Vagina (tissue), 2 donors: ENCODE measurements around the gene LRRC4C. TPM values are rescaled to one million over a fixed set of nuclear protein-coding genes. Genes with fewer than 3 reads are reported as not detected.

Experiments
- DNase-seq, 2 donors: peaks; one replicate each; pipeline ENCODE4 v3.0.0-alpha.2; 2017; ENCODE audit errors: extremely low spot score in 2 of 2
- H3K27ac ChIP-seq: fragments of 200-600 bp; sonication (generic); one replicate; pipeline ENCODE4 v1.5.1; 2019
- H3K27me3 ChIP-seq: fragments of 200-600 bp; sonication (generic); one replicate; pipeline ENCODE4 v1.5.1; 2019
- H3K36me3 ChIP-seq, 2 donors: fragments of 200-600 bp; sonication (generic); one replicate each; pipeline ENCODE4 v1.5.1; 2017 to 2019
- H3K4me1 ChIP-seq: fragments of 200-600 bp; sonication (generic); one replicate; pipeline ENCODE4 v1.5.1; 2019
- H3K4me3 ChIP-seq, 2 donors: fragments of 200-600 bp; sonication (generic); 1 replicate in 1 of 2; 2 replicates in 1 of 2; pipeline ENCODE4 v1.5.1; 2016 to 2019
- H3K9me3 ChIP-seq: fragments of 200-600 bp; sonication (generic); one replicate; pipeline ENCODE4 v1.5.1; 2019
- POLR2A ChIP-seq, 2 donors: fragments of 450-650 bp; IDR thresholded peaks; one replicate each; pipeline ENCODE4 v1.6.1; 2017; ENCODE audit warnings: antibody characterized with exemption in 2 of 2, mild to moderate bottlenecking in 2 of 2, moderate library complexity in 2 of 2
- POLR2AphosphoS5 ChIP-seq, 2 donors: sonication (generic); formaldehyde crosslinking; IDR thresholded peaks; one replicate each; pipeline ENCODE4 v1.9.0; 2017; ENCODE audit warnings: antibody characterized with exemption in 2 of 2, mild to moderate bottlenecking in 2 of 2, low read depth in 1 of 2; ENCODE audit not compliant: insufficient read depth in 1 of 2
- intact Hi-C: fragments of 100-400 bp; cut with DNase I; formaldehyde crosslinking; loops from one replicate; pipeline ENCODE4 v1.15.1; 2023
- total RNA-seq: library from RNA; depleted of rRNA; stranded (reverse); fragments of >200 nt; gene quantifications from one replicate; pipeline ENCODE4 v1.2.3, GENCODE V29; 2016
- TF ChIP-seq, protein P1 (sequence below), 3 experiments: fragments of 450-650 bp in 2 of 3; fragments of 200-600 bp in 1 of 3; sonication (generic) in 1 of 3; IDR thresholded peaks; one replicate each; pipeline ENCODE4 v1.5.1; 2017 to 2019; ENCODE audit warnings: antibody characterized with exemption in 3 of 3, mild to moderate bottlenecking in 2 of 3, moderate library complexity in 2 of 3

The LRRC4C gene
- total RNA-seq, 1 donor from 2014 or later, result 5.6 TPM

DNA sequence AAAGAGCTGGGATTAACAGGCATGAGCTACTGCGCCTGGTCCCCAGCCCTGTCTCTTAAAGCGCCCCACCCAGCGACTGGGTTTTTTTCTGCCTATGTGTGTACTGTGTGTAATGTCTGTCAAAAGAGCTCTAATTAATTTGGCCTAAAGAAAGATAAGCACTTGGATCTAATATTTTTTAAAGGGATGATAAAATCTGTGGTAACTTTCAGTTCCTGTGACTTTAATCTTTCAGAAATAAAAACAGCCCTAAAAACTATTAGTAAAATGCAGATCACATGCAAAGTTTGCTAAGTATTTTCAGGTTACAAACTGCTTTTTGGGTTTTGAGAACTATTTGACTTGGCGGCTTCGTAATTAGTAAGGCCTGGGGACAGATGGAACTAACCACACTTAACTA is 1358.7 kb downstream of the LRRC4C start:
- DNase-seq, result no peak
- intact Hi-C loops, result no loop called here

DNA sequence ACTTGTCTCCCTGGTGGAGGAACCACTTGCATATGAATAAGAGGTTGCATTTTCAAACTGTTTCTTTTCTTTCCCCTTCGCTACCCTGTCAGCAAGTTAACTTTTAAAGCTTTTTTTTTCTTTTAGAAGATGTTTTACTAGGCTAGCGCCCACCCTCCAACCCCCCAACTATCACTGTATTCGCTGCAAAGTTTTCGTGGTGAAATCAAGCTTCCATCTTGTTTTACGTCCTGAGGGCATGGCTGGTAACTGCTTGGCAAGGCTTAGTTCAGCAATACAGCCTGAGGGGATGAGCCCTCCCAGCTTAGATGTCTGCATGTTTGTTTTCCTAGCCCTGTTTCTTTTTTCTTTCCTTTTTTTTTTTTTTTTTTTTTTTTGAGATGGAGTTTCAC is 1359.3 kb downstream of the LRRC4C start:
- Histone ChIP-seq H3K4me1 (no peaks in the 10 kb centered on the region), H3K9me3 (no peaks in the 10 kb centered on the region), H3K36me3 (no peaks in the 10 kb centered on the region), H3K4me3 (no peak overlapping the region), H3K27me3 (no peaks in the 10 kb centered on the region), H3K27ac (no peak overlapping the region)
- intact Hi-C loops, result no loop called here
- no peak for DNase-seq
- TF ChIP-seq POLR2AphosphoS5 (IDR thresholded peaks at IDR 0.05; ENCODE audit: insufficient read depth in 1 of 2, low read depth in 1 of 2) (no peak), POLR2A (IDR thresholded peaks at IDR 0.05) (no peak)
- TF ChIP-seq, protein P1, sequence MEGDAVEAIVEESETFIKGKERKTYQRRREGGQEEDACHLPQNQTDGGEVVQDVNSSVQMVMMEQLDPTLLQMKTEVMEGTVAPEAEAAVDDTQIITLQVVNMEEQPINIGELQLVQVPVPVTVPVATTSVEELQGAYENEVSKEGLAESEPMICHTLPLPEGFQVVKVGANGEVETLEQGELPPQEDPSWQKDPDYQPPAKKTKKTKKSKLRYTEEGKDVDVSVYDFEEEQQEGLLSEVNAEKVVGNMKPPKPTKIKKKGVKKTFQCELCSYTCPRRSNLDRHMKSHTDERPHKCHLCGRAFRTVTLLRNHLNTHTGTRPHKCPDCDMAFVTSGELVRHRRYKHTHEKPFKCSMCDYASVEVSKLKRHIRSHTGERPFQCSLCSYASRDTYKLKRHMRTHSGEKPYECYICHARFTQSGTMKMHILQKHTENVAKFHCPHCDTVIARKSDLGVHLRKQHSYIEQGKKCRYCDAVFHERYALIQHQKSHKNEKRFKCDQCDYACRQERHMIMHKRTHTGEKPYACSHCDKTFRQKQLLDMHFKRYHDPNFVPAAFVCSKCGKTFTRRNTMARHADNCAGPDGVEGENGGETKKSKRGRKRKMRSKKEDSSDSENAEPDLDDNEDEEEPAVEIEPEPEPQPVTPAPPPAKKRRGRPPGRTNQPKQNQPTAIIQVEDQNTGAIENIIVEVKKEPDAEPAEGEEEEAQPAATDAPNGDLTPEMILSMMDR (IDR thresholded peaks at IDR 0.05), result no peak

More for the DNA sequence above, 1358.7 kb downstream of the LRRC4C start:
- Histone ChIP-seq H3K27ac (no peak overlapping the region), H3K4me3 (no peak overlapping the region), H3K9me3 (no peaks in the 10 kb centered on the region), H3K36me3 (no peaks in the 10 kb centered on the region), H3K27me3 (no peaks in the 10 kb centered on the region), H3K4me1 (no peaks in the 10 kb centered on the region)
- TF ChIP-seq POLR2A (IDR thresholded peaks at IDR 0.05), result no peak
- TF ChIP-seq POLR2AphosphoS5 (IDR thresholded peaks at IDR 0.05; ENCODE audit: insufficient read depth in 1 of 2, low read depth in 1 of 2), result no peak
- TF ChIP-seq, protein P1 (IDR thresholded peaks at IDR 0.05), result no peak

DNA sequence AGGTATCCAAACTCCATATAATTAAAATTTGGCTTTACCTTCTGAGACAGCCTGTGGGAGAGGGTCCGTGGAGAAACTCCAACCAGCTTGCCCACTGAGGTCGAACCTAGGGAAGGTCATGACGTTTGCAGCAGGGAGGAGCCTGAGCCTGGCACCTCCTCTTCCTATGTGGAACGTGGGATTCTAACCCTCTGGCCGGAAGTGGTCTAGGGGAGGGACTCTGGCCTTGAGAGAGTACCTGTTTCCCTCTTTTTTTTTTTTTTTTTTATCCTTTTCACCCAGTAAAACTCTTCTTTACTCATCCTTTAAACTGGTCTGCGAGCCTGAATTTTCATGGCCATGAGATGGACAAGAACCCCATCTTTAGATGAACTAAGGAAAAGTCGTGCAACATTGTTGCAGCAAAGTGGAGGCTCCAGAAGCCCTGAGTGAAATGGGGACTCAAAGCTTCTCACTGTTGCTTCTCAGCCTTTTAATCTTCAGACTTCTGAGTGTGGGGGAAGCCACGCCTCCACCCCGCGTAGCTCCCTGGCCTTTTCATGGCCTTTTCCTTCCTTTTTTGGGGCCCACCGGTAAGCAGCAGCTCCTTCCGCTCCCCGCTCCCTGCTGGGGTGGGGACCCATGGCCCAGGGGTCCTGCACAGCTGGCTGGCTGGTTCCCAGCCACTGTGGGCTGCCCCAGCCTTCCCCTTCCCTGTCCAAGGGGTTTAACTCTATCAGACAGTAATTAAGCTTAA is 1359.9 kb downstream of the LRRC4C start:
- no peak for DNase-seq
- Histone ChIP-seq H3K36me3 (no peaks in the 10 kb centered on the region), H3K27me3 (no peaks in the 10 kb centered on the region), H3K27ac (no peak overlapping the region), H3K4me1 (no peaks in the 10 kb centered on the region), H3K4me3 (no peak overlapping the region), H3K9me3 (no peaks in the 10 kb centered on the region)
- TF ChIP-seq POLR2AphosphoS5 (IDR thresholded peaks at IDR 0.05; ENCODE audit: insufficient read depth in 1 of 2, low read depth in 1 of 2) (no peak), POLR2A (IDR thresholded peaks at IDR 0.05) (no peak)
- TF ChIP-seq, protein P1 (IDR thresholded peaks at IDR 0.05), result no peak
- intact Hi-C loops, result loop anchor here (10.0 kb wide), 1 partner anchor 65 kb away; no protein-coding TSS in a partner anchor

DNA sequence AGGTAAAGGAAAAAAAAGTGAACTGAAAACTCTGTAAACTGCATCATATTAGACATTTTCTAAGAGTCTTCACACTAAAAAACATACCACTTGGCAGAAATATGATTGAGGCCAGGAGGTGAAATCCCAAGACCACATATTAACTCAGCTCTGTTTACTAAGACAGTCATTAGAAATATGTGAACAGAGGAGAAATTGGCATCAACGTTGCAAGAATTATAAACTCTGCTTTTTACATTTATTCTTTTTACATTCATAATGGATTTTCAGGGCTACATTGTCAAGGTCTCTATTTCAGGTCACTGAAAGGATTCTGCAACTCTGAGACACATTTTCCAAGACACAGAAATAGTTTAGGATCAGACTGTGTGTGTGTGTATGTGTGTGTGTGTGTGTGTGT is 1364.0 kb downstream of the LRRC4C start:
- intact Hi-C loops, result loop anchor here (10.0 kb wide), 1 partner anchor 61 kb away; no protein-coding TSS in a partner anchor
- no peak for TF ChIP-seq POLR2AphosphoS5 (IDR thresholded peaks at IDR 0.05; ENCODE audit: insufficient read depth in 1 of 2, low read depth in 1 of 2)
- TF ChIP-seq, protein P1 (IDR thresholded peaks at IDR 0.05), result no peak
- no peak for TF ChIP-seq POLR2A (IDR thresholded peaks at IDR 0.05)
- H3K27me3 ChIP-seq, result no peaks in the 10 kb centered on the region
- DNase-seq, result no peak
- no peaks in the 10 kb centered on the region for H3K9me3 ChIP-seq
- no peaks in the 10 kb centered on the region for H3K36me3 ChIP-seq
- H3K4me3 ChIP-seq, result no peak overlapping the region
- H3K4me1 ChIP-seq, result no peaks in the 10 kb centered on the region
- H3K27ac ChIP-seq, result no peak overlapping the region

DNA sequence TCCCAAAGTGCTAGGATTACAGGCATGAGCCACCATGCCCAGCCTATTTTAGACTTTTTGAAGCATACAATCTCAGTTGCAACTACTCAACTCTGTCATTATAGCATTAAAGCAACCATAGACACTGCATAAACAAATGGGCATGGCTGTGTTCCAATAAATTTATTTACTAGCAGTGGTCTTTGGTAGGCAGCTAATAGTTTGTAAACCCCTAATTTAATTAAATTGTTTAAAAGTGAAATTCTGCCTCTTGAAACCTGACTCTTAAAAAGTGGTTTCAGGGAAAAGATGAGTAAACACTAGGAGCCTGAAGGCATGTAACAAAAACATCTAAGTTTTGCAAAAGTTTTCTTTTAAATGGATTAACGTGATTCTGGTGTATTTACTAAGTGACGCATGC is 1364.5 kb downstream of the LRRC4C start:
- intact Hi-C loops, result loop anchor here (10.0 kb wide), 1 partner anchor 60 kb away; no protein-coding TSS in a partner anchor

More for the DNA sequence above, 1364.5 kb downstream of the LRRC4C start:
- TF ChIP-seq POLR2AphosphoS5 (IDR thresholded peaks at IDR 0.05; ENCODE audit: insufficient read depth in 1 of 2, low read depth in 1 of 2), result no peak
- Histone ChIP-seq H3K4me3 (no peak overlapping the region), H3K27me3 (no peaks in the 10 kb centered on the region), H3K9me3 (no peaks in the 10 kb centered on the region), H3K36me3 (no peaks in the 10 kb centered on the region), H3K4me1 (no peaks in the 10 kb centered on the region), H3K27ac (no peak overlapping the region)
- no peak for DNase-seq
